DOHH2 (cell line): ENCODE results near the gene MAMDC2.

ENCODE experiments used
- H3F3A ChIP-seq: fragments of 200-600 bp; sonication (generic), shearing (Covaris generic); 2 replicates; pipeline ENCODE4 v1.6.0; 2016; ENCODE audit warnings: antibody characterized with exemption, mild to moderate bottlenecking; ENCODE audit not compliant: control insufficient read depth, insufficient read depth
- H3K27ac ChIP-seq: fragments of 200-600 bp; sonication (generic); 2 replicates; pipeline ENCODE4 v1.5.1; 2014; ENCODE audit warnings: low read depth, mild to moderate bottlenecking, low read length, moderate library complexity
- H3K27me3 ChIP-seq: fragments of 200-600 bp; sonication (generic); 2 replicates; pipeline ENCODE4 v1.6.1; 2014; ENCODE audit warnings: mild to moderate bottlenecking, low read length, mixed read lengths; ENCODE audit not compliant: control insufficient read depth
- H3K36me3 ChIP-seq: fragments of 200-600 bp; sonication (generic); 2 replicates; pipeline ENCODE4 v1.6.1; 2014; ENCODE audit warnings: mild to moderate bottlenecking, low read length, moderate library complexity, mixed read lengths; ENCODE audit not compliant: control insufficient read depth
- H3K4me1 ChIP-seq: fragments of 200-600 bp; sonication (generic); 2 replicates; pipeline ENCODE4 v1.6.1; 2014; ENCODE audit warnings: mild to moderate bottlenecking, low read length, mixed read lengths; ENCODE audit not compliant: control insufficient read depth
- H3K4me2 ChIP-seq: fragments of 200-600 bp; sonication (generic); 2 replicates; pipeline ENCODE4 v1.6.0; 2014; ENCODE audit warnings: mild to moderate bottlenecking, low read length, moderate library complexity
- H3K4me3 ChIP-seq: fragments of 200-600 bp; sonication (generic); 2 replicates; pipeline ENCODE4 v1.5.1; 2014; ENCODE audit warnings: mild to moderate bottlenecking, low read length, mixed read lengths
- H3K79me2 ChIP-seq: fragments of 200-600 bp; sonication (generic); 2 replicates; pipeline ENCODE4 v1.6.1; 2014; ENCODE audit warnings: mild to moderate bottlenecking, low read length, mixed read lengths; ENCODE audit not compliant: control insufficient read depth
- H3K9me2 ChIP-seq: fragments of 200-600 bp; sonication (generic); replicated peaks from 2 replicates; pipeline ENCODE4 v1.6.1; 2014; ENCODE audit warnings: mild to moderate bottlenecking, low read length, mixed read lengths; ENCODE audit not compliant: control insufficient read depth
- H3K9me3 ChIP-seq: fragments of 200-600 bp; sonication (generic); 2 replicates; pipeline ENCODE4 v1.6.1; 2014; ENCODE audit warnings: antibody characterized with exemption, low read length, mixed read lengths; ENCODE audit not compliant: control insufficient read depth, insufficient read depth
- H4K20me1 ChIP-seq: fragments of 200-600 bp; sonication (generic); 2 replicates; pipeline ENCODE4 v1.6.0; 2014; ENCODE audit warnings: low read depth, mild to moderate bottlenecking, antibody characterized with exemption, low read length, moderate library complexity; ENCODE audit not compliant: control insufficient read depth, insufficient read depth
- CTCF ChIP-seq: fragments of 200-600 bp; sonication (generic); IDR thresholded peaks from one replicate; pipeline ENCODE4 v1.5.1; 2014; ENCODE audit warnings: antibody characterized with exemption, mild to moderate bottlenecking, low read depth, low read length; ENCODE audit not compliant: poor library complexity, severe bottlenecking
- EZH2phosphoT487 ChIP-seq: fragments of 200-600 bp; sonication (generic); IDR thresholded peaks from 2 replicates; pipeline ENCODE4 v1.6.1; 2017; ENCODE audit warnings: borderline replicate concordance, mild to moderate bottlenecking, antibody characterized with exemption, low read length, moderate library complexity, mixed read lengths

MAMDC2 gene

GRCh38 chr9:70040376-70040903 lies 3.2 kb upstream of the MAMDC2 start:
- H3K9me2 ChIP-seq: no peaks in the 10 kb centered on the region
- no peaks in the 10 kb centered on the region for H3K36me3 ChIP-seq
- H4K20me1 ChIP-seq: no peaks in the 10 kb centered on the region
- no peaks in the 10 kb centered on the region for H3K79me2 ChIP-seq
- H3K27me3 ChIP-seq: no peaks in the 10 kb centered on the region
- H3K27ac ChIP-seq: no peak overlapping the region
- H3K9me3 ChIP-seq: no peaks in the 10 kb centered on the region
- H3K4me2 ChIP-seq: no peak overlapping the region
- TF ChIP-seq CTCF: no peak
- no peak for TF ChIP-seq EZH2phosphoT487
- no peak overlapping the region for H3K4me3 ChIP-seq
- no peaks in the 10 kb centered on the region for H3K4me1 ChIP-seq
- no peaks in the 10 kb centered on the region for H3F3A ChIP-seq

DNA sequence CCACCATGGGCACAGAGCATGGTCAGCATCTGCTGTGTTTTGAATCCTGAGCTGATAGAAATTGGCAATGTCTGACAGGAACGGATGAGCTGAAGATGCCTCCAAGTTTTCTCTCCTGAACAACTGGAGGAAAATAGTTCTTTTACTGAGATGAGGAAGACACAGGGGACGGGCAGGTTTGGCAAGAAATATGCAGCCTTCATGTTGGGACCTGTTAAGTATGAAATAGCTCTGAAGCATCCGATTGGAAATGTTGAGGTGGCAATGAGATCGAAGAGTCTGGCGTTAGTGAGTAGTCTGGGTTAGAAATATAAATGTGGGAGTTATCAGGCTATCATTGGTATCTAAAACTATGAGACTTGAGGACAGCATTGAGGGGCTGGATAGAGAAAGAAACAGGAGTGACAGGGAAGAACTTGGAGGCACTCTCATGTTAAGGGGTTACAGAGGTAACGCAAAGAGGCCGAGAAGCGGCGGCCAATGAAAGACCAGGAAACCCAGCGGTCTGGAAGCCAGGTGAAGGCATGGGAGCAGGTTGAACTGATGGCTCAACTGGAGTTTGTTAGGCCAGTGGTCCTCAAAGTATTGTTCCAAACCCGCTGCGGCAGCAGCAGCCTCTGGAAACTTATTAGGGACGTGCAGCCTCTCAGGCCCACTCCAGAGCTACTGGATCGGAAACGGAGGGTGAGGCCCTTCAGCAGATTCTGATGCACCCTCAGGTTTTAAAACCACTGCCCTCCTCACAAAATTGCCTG lies 1.0 kb upstream of the MAMDC2 start:
- Histone ChIP-seq H3K27me3 (0 out of 2 replicates have a peak, but pooled peaks cover 4% of the 10 kb centered on the region), H3K4me3 (no peak overlapping the region), H3K4me1 (no peaks in the 10 kb centered on the region), H3K27ac (no peak overlapping the region), H4K20me1 (no peaks in the 10 kb centered on the region), H3F3A (no peaks in the 10 kb centered on the region), H3K36me3 (no peaks in the 10 kb centered on the region), H3K79me2 (no peaks in the 10 kb centered on the region), H3K4me2 (no peak overlapping the region), H3K9me2 (no peaks in the 10 kb centered on the region), H3K9me3 (no peaks in the 10 kb centered on the region)
- TF ChIP-seq CTCF: no peak
- no peak for TF ChIP-seq EZH2phosphoT487

- H3K4me2 ChIP-seq: no peak overlapping the region
- TF ChIP-seq CTCF (no peak), EZH2phosphoT487 (no peak)
These were observed 363 bp upstream of the MAMDC2 start for GRCh38 chr9:70043285-70043684.

More at GRCh38 chr9:70043285-70043684, 363 bp upstream of the MAMDC2 start:
- no peak overlapping the region for H3K27ac ChIP-seq
- no peaks in the 10 kb centered on the region for H3K79me2 ChIP-seq
- H3K36me3 ChIP-seq: no peaks in the 10 kb centered on the region
- 0 out of 2 replicates have a peak, but pooled peaks cover 4% of the 10 kb centered on the region for H3K27me3 ChIP-seq
- H3K4me3 ChIP-seq: no peak overlapping the region
- H3F3A ChIP-seq: no peaks in the 10 kb centered on the region
- H3K9me2 ChIP-seq: no peaks in the 10 kb centered on the region
- H3K9me3 ChIP-seq: no peaks in the 10 kb centered on the region
- H3K4me1 ChIP-seq: no peaks in the 10 kb centered on the region
- no peaks in the 10 kb centered on the region for H4K20me1 ChIP-seq
